Left colon (tissue), 2 donors: ENCODE results near the gene COMMD2. TPM values are rescaled to one million over a fixed set of nuclear protein-coding genes. Genes with fewer than 3 reads are reported as not detected.

ENCODE experiments used
- ATAC-seq: fragments of 200-7000 bp; cut with Tn5 transposase; one replicate; pipeline ENCODE4 v1.9.1; 2020; ENCODE audit warnings: mild to moderate bottlenecking, moderate library complexity
- DNase-seq, 2 donors: peaks; one replicate each; pipeline ENCODE4 v3.0.0-alpha.2; 2020
- intact Hi-C, 2 donors: fragments of 100-400 bp; cut with DNase I in 1 of 2; cut with micrococcal nuclease in 1 of 2; formaldehyde crosslinking; loops; one replicate each; pipeline versions ENCODE4 v1.11.2 to v1.14.0; 2022; cut with DNase I, micrococcal nuclease
- total RNA-seq, 2 donors: library from RNA; stranded (reverse); fragmentation: NEBNext Ultra II Directional; extraction: Animal tissue kit (Norgen Biotek cat#: 25700); gene quantifications; one replicate each; pipeline ENCODE4 v1.2.1, GENCODE V29; 2021
- donor health status: DM: no; HTN: no; CAD: no.
- donor health status: DM: yes; HTN: yes; CAD: no.

Gene COMMD2
- total RNA-seq, 2 donors from 2014 or later = 25.5 to 27.5 TPM

GRCh38 chr3:149767720-149768119 is 15.4 kb upstream of the COMMD2 start:
- intact Hi-C loops = no loop called here
- DNase-seq (no peak), ATAC-seq (no peak)

DNA sequence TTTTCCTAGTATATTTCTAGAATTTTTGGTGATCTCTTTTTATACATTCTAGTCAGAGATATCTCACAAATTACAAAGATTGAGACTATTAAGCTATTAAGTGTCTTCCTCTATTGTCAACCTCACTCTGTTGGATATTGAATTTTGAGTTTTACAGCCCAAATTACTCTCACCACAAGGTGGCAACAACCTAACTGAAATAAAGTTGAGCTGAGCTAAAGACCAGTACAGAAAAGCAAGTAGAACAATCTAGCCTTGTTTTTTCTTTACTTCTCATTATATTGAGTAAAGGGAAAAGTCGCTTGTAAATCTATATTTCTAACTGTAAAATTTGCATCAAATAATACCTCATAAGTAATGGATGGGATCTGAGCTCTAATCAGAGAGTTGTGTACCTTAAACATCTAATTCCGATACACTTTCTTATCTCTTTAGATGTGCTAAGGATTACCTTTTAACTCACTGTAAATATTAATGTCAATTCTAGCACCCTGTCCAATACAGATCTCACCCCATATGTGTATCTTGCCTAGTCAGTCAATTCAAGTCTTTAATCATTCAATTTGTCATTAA is 13.6 kb upstream of the COMMD2 start:
- ATAC-seq = no peak
- DNase-seq = no peak

DNA sequence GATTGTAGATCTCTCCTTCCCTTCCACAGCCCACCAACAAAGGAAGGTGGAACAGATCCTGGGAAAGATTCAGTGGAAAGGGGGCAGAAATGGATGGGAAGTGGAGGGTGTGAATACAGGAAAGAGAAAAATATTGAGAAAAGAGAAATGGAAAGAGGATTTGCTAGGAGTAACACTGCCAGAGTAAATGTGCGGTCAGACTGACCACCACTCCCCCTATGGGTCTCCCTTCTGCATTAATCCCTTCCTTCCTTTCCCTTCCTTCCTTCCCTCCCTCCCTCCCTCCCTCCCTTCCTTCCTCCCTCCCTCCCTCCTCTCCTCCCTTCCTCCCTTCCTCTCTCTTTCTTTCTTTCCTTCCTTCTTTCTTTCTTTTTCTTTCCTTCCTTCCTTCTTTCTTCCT is 12.0 kb upstream of the COMMD2 start:
- DNase-seq (no peak), ATAC-seq (no peak)
- intact Hi-C loops = no loop called here

More for the DNA sequence above, 13.6 kb upstream of the COMMD2 start:
- intact Hi-C loops = no loop called here

- ATAC-seq = peak; percentile 87
- DNase-seq = no peak
- intact Hi-C loops = no loop called here
These were observed 11.4 kb upstream of the COMMD2 start for GRCh38 chr3:149763565-149764195.

GRCh38 chr3:149753717-149754116 is 1.4 kb upstream of the COMMD2 start:
- DNase-seq = no peak

DNA sequence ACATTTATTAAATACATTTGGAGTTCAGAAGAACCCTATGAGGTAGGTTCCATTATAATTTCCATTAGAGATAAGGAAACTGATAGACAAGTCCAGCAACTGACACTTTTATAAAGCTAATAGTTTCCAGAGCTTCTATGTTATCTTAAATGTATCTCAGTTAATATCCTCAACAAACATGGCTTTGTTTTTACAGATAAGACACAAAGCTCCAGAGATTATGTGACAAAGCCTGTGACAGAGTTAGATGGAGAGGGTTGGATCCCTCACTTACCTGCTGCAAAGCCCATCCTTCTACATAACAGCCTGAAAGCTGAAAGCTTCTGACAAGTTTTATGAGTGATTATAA is 473 bp upstream of the COMMD2 start:
- DNase-seq = no peak
- ATAC-seq = no peak
- intact Hi-C loops = no loop called here

More at GRCh38 chr3:149753717-149754116, 1.4 kb upstream of the COMMD2 start:
- intact Hi-C loops = no loop called here
- ATAC-seq = no peak

DNA sequence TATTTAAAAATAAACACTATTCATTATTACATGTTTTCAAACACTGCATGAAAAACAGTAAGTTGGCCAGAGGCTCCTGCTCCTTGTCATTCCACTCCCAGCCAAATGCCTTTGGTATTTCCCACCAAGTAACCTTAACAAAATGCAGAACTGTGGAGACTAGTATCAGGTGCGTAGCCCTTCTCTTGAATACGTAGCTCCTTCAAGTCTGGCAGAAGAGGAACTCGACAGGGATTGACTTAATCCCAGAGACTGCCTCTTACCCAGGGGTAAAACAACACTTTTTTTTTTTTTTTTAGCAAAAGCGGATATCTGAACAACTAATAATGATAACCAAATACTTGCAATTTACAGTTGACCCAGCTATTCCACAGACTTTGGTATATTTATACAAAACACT is 738 bp downstream of the COMMD2 start:
- ATAC-seq (no peak), DNase-seq (no peak)
- intact Hi-C loops = no loop called here

GRCh38 chr3:149744606-149745005 is 7.7 kb downstream of the COMMD2 start:
- DNase-seq = no peak
- no peak for ATAC-seq
- intact Hi-C loops = no loop called here

GRCh38 chr3:149744151-149744550 is 8.1 kb downstream of the COMMD2 start:
- ATAC-seq = no peak
- intact Hi-C loops = no loop called here
- no peak for DNase-seq

DNA sequence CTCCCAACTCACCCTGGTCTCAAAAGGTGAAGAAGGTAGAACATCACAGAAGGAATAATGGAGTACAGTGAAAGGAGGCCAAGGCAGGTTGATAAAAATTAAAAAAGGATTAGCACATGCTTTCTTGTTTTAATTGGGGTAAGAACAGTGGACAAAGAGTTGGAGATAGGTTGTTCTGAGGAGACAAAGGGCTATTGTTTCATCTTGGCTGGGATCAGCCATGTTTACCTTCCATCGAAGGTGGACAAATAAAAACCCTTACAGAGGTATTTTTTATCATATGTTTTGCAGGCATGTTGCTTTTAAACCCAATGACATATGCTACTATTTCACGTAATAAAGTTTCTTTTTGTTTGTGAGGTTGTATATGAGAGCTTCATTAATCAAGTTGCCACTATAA is 12.9 kb downstream of the COMMD2 start:
- DNase-seq (no peak), ATAC-seq (no peak)
- intact Hi-C loops = no loop called here

- no peak for ATAC-seq
- intact Hi-C loops = no loop called here
These were observed 13.4 kb downstream of the COMMD2 start for GRCh38 chr3:149738876-149739275.

DNA sequence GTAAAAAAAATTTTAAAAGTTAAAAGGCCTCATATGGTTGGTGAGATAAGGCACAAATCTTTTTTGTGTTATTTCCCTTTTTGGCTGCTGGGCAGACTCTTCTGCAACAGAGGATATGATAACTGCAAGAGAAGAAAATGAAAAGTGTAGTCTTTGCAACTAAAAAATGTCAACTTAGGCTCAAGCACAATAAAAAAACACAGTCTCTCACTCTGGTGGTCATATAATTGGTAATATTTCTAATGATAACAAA is 15.4 kb downstream of the COMMD2 start:
- ATAC-seq (no peak), DNase-seq (no peak)
- intact Hi-C loops = no loop called here

More at GRCh38 chr3:149738876-149739275, 13.4 kb downstream of the COMMD2 start:
- no peak for DNase-seq

- intact Hi-C loops = no loop called here
- DNase-seq = no peak
- no peak for ATAC-seq
These were observed 15.9 kb downstream of the COMMD2 start for GRCh38 chr3:149736175-149736952.

DNA sequence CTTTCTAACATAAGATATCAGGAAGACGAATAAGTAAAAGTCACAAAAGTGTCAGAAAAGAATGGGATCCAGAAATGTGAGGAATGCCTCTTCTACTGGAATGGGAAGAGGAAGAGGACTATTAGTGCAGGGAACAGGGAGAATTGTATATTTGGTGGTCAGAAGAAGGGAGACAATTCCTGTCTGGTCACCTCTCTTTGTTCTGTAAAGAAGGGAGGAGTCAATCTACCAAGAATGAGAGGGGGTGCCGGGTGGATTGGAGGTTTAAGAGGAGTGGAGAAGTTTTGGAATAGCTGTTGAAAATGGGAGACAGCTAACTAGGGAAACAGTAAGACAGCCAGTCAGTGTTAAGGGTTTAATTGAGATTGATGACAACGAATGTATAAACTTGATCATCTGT is 20.1 kb downstream of the COMMD2 start:
- intact Hi-C loops = no loop called here
- ATAC-seq (no peak), DNase-seq (no peak)

DNA sequence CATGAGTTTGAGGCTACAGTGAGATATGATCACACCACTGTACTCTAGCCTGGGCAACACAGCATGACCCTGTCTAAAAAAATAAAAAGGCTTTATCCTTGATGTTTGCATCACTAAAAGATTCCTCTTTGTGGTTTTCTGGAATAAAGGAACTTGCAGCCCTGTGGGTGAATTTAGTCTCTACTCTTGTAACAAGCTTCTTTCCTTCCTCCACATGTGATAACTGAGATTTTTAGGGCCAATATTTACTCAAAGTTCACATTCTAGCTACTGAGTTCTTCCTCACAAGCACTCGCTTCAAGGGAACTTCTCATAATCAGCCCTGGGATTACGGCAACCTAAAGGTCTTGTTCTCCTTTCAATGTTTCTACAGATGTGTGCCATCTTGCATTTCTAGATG is 24.6 kb downstream of the COMMD2 start:
- ATAC-seq = no peak
- intact Hi-C loops = no loop called here
- DNase-seq = no peak

GRCh38 chr3:149726716-149727407 is 25.4 kb downstream of the COMMD2 start:
- ATAC-seq (no peak), DNase-seq (no peak)
- intact Hi-C loops = no loop called here

DNA sequence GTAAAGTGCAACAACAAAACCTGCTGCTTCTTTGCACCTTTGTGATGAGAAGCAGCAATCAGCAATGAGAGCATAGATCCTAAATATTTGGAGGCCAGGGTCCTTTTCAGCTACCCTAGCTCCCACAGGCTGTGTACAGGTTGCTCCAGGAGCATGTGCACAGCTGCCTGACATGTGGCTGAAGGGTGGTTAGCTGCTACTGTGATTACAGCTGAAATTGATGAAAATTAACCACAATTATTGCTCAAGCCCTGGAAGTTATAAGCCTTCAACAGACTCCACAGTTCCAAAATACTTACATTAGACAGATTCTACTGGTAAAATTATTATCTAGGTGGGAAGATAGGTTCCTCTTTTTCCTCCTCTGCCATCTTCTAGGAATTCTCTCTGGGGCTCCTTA is 28.5 kb downstream of the COMMD2 start:
- DNase-seq (no peak), ATAC-seq (no peak)
- intact Hi-C loops = no loop called here

DNA sequence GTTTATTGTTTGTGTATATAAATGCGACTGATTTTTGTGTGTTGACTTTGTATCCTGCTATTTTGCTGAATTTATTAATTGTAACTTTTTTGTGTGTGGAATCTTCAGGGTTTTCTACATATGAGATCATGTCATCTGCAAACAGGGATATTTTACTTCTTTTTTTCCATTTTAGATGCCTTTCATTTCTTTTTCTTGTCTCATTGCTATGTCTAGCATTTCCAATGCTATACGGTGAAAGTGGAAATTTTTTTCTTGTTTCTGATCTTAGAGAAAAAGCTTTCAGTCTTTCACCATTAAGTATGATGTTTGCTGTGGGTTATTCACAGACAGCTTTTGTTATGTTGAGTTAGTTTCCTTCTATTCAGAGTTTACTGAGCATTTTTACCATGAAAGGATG is 31.4 kb downstream of the COMMD2 start:
- intact Hi-C loops = no loop called here
- ATAC-seq = no peak
- DNase-seq = no peak

GRCh38 chr3:149717391-149718056 is 34.8 kb downstream of the COMMD2 start:
- DNase-seq = peak in 1 of 2 donors; percentile 34
- peak; percentile 61 for ATAC-seq
- intact Hi-C loops = loop anchor here in 1 of 2 donors (5.0 kb wide), 1 partner anchor 205 kb away; no protein-coding TSS in a partner anchor
